HG03354 (cell line): ENCODE results near the gene PEX1.
"Not testable (repeated sequence)": the region's sequence is repeated elsewhere in the genome, so short reads cannot be mapped to it uniquely, and the experiment has no call there.

Experiments used
- ATAC-seq: cut with Tn5 transposase; IDR thresholded peaks from one replicate; pipeline ENCODE4 v1.9.1; 2021; ENCODE audit warnings: mild to moderate bottlenecking; ENCODE audit not compliant: unreplicated experiment, poor library complexity, severe bottlenecking

Gene PEX1

DNA sequence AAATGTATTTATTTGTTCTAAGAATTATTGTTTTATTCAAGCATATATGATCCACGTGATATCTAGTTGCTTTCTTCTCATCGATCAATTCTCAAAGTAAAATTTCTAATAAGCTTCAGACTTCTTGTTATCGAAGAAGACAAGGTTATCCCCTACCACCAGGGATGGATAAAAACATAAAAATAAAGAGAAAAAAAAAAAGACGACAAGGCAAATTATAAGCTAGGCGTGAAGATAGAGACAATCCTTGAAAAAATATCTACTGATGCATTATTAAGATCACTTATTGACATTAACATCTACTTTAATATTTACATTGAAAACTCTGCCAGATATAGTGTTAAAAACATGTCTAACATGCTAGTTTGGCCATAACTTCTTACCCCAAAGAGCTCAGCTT is 19.4 kb downstream of the PEX1 start:
- no peak for ATAC-seq

- ATAC-seq = no peak
Measured at GRCh38 chr7:92506363-92506762, 22.0 kb downstream of the PEX1 start.

DNA sequence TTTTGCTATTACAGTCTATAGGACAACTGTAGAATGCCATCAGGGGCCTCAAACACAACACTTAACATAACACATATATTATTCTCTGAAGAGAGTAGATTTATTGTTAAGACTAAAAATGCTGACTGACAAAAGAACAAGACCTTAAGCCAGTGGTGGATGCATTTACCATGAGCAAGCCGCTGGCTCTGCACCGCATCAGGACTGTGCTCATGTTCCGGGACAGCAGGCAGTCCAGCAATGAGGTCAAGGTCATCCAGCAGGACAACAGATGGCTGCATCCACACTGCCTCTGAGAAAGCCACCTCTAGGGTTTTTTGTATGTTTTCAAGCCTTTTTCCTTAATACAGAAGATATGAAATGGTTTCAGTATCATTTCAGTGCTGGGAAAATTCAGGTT is 23.8 kb downstream of the PEX1 start:
- ATAC-seq = no peak

GRCh38 chr7:92503767-92504166 is 24.6 kb downstream of the PEX1 start:
- ATAC-seq = no peak

GRCh38 chr7:92498557-92498956 is 29.8 kb downstream of the PEX1 start:
- no peak for ATAC-seq

- no peak for ATAC-seq
Measured at GRCh38 chr7:92496876-92497275, 31.4 kb downstream of the PEX1 start.

- no peak for ATAC-seq
Measured at GRCh38 chr7:92489634-92490033, 38.7 kb downstream of the PEX1 start.

DNA sequence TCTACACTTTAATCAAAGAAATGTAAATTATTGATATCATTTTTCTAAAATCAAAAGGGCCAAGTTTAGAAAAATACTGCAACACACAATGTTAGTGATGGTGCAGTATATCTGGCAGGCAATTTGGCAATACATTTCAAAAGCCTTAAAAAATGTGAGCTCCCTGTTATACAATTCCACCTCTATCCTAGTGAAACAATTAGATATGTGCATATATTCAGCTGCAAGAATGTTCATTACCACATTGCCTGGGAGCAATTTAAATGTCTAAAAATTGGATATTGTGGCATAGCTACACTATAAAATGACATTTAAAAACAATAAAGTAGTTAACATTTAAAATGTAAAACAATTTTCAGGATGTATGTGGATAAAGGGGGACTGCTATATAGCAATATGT is 40.5 kb downstream of the PEX1 start:
- no peak for ATAC-seq

DNA sequence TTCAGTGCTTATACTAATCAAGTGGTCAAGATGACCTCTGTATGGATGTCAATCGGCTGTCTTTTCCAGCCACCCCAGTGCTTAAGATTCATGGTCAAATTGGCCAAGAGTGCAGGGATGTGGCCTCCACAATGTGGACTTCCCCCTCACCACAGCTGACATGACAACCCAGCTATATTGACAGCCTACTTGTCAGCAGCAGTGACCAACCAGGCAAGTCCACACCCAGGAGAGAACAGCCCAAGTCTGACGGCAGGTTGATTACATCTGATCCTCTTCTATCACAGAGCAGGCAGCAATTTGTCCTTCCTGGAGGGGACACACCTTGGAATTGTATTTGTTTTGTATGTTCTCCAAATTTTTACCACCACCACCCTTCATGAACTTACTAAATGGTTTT is 42.3 kb downstream of the PEX1 start:
- ATAC-seq = no peak

- no peak for ATAC-seq
Measured at GRCh38 chr7:92485267-92485892, 42.9 kb downstream of the PEX1 start.

DNA sequence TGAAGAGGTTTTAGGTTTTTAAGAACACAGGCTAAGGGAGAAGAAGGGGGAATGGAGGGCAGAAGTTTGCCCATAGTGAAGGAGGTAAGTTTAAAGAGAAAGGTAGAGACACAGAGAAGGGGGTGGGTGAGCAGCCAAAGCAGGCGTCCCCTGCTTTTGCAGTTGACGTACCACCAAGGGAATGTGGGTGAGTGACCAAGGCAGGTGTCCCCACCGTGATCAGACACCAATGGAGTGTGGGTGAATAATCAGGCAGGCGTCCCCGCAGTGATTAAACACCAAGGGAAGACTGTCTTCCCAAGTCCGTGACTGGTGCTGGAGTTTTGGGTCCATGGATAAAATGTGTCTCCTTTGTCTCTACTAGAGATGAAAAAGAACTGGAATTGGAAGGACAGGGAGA is 44.1 kb downstream of the PEX1 start:
- not testable (repeated sequence) for ATAC-seq

- ATAC-seq = not testable (repeated sequence)
Measured at GRCh38 chr7:92483624-92484023, 44.7 kb downstream of the PEX1 start.

DNA sequence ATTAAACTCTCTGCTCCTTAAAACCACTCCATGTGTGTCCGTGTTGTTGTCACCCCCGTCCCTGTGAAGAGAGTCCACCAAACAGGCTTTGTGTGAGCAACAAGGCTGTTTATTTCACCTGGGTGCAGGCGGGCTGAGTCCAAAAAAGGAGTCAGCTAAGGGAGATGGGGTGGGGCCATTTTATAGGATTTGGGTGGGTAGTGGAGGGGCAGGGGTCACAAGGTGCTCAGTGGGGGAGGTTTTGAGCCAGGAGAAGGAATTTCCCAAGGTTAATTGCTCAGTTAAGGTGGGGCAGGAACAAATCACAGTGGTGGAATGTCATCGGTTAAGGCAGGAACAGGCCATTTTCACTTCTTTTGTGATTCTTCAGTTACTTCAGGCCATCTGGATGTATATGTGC is 49.2 kb downstream of the PEX1 start:
- ATAC-seq = not testable (repeated sequence)

DNA sequence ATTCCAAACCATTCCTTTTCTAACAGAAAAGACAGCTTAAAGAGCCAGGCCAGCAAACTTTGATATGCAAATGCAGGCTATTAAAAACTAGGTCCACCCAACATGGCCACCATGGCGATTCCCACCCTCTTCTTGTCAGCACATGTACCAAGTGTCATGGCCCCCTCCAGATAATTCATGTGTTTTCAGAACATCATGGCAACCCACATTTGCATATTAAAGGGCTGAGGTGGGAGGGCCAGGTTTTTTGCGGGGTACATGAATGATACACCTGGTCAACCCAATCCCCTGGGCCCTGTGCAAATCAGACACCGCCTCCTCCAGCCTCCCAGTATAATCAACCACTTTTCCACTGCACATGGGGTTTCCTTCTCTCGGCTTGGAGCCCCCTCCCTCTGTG is 49.6 kb downstream of the PEX1 start:
- ATAC-seq = no peak

DNA sequence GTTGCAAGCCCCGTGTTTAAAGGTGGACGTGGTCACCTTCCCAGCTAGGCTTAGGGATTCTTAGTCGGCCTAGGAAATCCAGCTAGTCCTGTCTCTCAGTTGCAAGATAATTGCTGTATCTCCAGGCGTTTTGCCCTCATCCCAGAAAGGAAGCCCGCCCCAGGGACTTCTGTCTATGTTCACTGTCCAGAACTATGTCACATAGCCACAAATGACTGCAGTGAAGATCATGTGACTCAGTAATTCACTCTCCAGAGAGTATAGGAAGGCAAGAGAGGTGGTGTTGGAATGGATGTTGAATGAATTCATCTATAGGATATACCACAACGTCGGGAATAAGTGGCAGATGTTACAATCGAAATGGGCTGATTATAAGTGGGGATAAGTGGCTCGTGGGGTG is 50.2 kb downstream of the PEX1 start:
- ATAC-seq = no peak

DNA sequence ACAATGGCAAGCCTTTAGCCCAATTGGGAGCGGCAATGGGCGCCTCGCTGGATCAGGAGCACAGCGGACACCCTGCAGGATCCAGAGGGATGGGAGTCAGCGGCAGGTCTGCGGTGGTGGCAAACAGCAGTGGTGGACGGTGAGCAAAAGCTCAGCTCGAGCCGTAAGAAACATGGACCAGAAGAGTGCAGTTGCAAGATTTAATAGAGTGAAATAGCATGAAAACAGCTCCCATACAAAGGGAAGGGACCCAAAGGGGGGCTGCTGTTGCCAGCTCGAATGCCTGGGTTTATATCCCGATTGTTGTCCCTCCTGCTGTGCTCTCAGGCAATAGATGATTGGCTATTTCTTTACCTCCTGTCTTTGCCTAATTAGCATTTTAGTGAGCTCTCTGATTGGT is 50.6 kb downstream of the PEX1 start, which contains the start of gene ERVW-1:
TSS of gene ERVW-1 (minus strand) at position 266 of the 400 bp plus-strand sequence. CDS start 7,565 bp downstream, outside the sequence.
- ATAC-seq = not testable (repeated sequence)

DNA sequence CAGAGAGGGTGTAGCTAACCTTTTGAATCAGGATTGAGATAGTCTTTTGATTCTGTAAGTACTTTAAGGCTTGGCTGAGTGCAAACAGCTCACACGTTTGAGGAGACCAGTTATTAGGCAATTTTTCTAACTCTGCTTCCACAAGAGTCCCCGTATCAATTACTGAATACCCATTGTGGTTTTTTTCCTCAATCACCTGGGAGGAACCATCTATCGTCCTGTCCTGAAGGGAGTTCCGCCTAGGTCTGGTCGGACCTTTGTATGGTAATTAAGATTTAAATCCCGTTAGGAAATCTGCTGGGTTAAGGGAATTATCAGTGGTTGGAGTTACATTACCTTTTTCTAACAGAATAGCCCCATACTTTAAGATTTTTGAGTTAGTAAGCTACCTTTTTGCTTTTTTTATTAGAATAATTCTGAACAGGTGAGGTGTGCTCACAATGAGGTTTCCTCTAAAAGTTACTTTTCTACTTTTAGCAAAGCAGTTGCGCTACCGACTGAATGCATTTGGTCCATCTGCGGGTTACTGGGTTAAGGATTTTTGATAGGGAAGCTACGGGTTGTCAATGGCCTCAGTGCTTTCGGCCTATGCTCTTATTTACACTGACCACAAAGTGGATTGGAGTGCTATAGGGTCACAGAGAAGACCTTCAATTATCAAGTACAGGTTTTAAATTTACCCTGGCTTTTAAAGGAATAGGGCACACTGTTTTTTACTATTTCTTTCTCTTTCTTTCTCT is 52.3 kb downstream of the PEX1 start:
- ATAC-seq = not testable (repeated sequence)

DNA sequence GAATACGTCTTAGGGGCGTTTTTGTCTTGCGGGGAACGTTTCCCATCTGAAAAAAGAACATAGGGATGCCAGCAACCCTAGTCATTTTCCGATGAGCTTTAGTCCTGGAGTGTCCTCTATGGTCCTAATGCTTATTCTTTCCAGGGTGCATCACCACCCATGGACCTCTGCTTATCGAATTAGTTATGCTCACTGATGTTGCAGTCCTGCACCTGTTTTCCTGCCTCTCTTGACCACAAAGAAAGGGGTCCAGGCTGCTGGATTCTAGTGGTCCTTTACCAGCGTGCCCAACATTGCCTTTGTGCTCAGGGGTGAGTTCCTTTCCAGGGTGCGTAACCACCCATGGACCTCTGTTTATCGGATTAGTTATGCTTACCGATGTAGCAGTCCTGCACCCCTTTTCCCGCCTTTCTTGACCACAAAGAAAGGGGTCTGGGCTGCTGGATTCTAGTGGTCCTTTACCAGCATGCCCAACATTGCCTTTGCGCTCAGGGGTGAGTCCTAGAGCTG is 53.0 kb downstream of the PEX1 start:
- ATAC-seq = not testable (repeated sequence)

DNA sequence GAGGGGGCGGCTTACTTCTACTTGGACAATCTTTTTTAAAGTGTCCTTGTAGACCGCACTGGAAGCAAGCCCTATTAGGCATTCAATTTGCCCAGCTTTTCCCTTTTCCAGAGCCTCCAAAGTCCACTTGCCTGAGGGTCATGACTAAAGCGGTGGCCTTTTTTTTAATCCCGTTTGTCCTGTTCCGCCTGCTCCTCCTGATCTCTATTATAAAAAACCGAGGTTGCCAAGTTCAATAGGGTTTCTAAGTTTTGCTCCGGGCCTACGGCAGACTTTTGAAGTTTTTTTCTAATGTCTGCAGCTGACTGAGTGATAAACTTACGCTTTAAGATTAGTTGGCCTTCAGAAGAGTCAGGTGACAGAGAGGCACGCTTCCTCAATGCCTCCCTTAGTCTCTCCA is 54.3 kb downstream of the PEX1 start:
- not testable (repeated sequence) for ATAC-seq

DNA sequence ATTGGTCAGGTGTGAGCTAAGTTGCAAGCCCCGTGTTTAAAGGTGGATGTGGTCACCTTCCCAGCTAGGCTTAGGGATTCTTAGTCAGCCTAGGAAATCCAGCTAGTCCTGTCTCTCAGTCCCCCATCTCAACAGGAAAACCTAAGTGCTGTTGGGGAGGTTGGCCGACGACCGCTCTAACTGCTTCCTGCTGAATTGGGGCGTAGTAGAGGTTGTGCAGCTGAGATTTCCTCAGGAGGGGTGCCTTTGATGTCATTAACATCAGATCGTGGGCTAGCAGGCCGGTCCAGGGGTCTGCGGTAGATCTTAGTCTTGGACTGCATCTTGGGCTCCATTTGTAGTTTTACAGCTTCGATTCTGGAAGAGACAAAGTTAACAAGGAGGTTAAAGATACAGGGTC is 59.7 kb downstream of the PEX1 start:
- ATAC-seq = not testable (repeated sequence)

GRCh38 chr7:92466682-92467081 is 61.6 kb downstream of the PEX1 start:
- ATAC-seq = no peak
